ENCODE measurements around the gene PTMS. TPM values are rescaled to one million over a fixed set of nuclear protein-coding genes. Genes with fewer than 3 reads are reported as not detected.
A peak's percentile ranks its signal among the peaks of the same experiment; 100 is the strongest.

PTMS gene
- total and polyA plus RNA-seq, 9 of the 15 experiments (the other 6 are each of a cell fraction or from before 2014, with no cell fraction given): 5.1 to 287 (median 78.5) TPM

DNA sequence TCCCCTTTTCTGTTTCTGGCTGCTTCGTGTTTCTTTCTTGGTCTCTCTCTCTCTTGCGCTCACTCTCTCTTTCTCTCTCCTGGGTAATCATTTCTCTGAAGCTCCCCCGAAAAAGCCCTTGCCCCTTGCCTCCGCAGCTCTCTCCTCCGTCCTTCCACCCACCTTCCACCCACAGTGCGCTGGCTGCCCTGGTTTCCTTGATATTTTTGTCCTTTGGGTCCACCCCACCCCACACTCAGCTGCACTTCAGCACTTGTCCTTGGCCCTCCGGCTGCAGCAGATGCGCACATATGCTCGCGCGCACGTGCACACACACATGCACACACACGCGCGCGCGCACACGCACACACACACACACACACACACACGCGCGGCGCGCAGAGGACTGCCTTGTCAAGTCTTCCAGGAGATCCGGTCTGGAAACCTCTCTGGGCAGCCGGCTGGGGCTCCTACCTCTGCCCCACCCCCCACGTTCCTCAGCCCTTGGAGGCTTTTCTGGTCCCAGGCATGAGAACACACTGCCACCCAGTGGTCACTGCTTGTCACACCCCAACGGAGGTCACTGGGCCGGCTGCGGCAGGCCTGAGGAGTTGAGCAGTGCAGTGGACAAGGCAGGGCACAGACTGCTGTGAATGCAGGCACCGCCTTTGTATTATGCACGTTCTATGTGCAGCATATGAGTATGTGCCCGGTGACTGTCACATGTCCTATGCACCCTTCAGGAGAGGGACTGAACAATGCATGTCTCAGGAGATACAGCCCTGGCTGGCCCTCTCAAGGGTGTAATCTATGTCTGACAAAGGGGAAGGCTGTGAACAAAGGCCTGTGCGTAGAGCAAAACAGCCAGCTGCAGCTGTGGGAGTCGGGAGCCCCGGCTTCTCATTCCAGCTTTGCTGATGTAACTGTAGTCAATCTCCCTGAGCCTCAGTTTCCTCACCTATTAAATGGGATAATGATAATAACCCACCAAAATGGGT lies 12.7 kb downstream of the PTMS start (continued):
- TF ChIP-seq, protein P1, sequence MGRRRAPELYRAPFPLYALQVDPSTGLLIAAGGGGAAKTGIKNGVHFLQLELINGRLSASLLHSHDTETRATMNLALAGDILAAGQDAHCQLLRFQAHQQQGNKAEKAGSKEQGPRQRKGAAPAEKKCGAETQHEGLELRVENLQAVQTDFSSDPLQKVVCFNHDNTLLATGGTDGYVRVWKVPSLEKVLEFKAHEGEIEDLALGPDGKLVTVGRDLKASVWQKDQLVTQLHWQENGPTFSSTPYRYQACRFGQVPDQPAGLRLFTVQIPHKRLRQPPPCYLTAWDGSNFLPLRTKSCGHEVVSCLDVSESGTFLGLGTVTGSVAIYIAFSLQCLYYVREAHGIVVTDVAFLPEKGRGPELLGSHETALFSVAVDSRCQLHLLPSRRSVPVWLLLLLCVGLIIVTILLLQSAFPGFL (CRISPR knock-in tag; IDR thresholded peaks at IDR 0.05): no peak
- TF ChIP-seq HNRNPH1 (optimal IDR thresholded peaks at IDR 0.05; ENCODE audit: low read depth, low read length) (no peak), ZNF41 (CRISPR knock-in tag; conservative IDR thresholded peaks at IDR 0.05) (no peak), ZNF384 (IDR thresholded peaks at IDR 0.05; ENCODE audit: low read depth, low read length) (no peak), MAZ (CRISPR knock-in tag; conservative IDR thresholded peaks at IDR 0.05 in 1 of 2, IDR thresholded peaks at IDR 0.05 in 1 of 2) (peak; percentile 66 to 81), CC2D1A (IDR thresholded peaks at IDR 0.05) (peak; percentile 69), MTA2 (IDR thresholded peaks at IDR 0.05; ENCODE audit: low read depth) (0 out of 2 replicates have a peak, but pooled peaks have one; percentile 43), ZNF282 (CRISPR knock-in tag; IDR thresholded peaks at IDR 0.05) (no peak), MCM3 (IDR thresholded peaks at IDR 0.05) (no peak), SREBF2 (CRISPR knock-in tag; IDR thresholded peaks at IDR 0.05) (no peak), RB1 (IDR thresholded peaks at IDR 0.05; ENCODE audit: low read depth) (peak; percentile 73; the same call in 1 of the 2 replicates), ZBTB17 (CRISPR knock-in tag; IDR thresholded peaks at IDR 0.05) (no peak; the same call in 1 of the 2 replicates), XRCC3 (IDR thresholded peaks at IDR 0.05) (no peak), SMARCE1 (IDR thresholded peaks at IDR 0.05) (peak; percentile 72), TEAD4 (IDR thresholded peaks at IDR 0.05; ENCODE audit: low read length) (no peak; the same call in 1 of the 2 replicates), TEAD4 (CRISPR knock-in tag; IDR thresholded peaks at IDR 0.05; ENCODE audit: borderline replicate concordance) (no peak), EZH2 (IDR thresholded peaks at IDR 0.05; ENCODE audit: borderline replicate concordance, low read depth, low read length) (no peak), CBX2 (IDR thresholded peaks at IDR 0.05; ENCODE audit: insufficient read depth, low read length, poor library complexity, severe bottlenecking) (no peak), ETV6 (IDR thresholded peaks at IDR 0.05; ENCODE audit: borderline replicate concordance in 1 of 2, low read depth in 2 of 2, low read length in 1 of 2) (no peak), ETV6 (CRISPR knock-in tag; IDR thresholded peaks at IDR 0.05; ENCODE audit: borderline replicate concordance) (no peak)
- TF ChIP-seq, protein P2, sequence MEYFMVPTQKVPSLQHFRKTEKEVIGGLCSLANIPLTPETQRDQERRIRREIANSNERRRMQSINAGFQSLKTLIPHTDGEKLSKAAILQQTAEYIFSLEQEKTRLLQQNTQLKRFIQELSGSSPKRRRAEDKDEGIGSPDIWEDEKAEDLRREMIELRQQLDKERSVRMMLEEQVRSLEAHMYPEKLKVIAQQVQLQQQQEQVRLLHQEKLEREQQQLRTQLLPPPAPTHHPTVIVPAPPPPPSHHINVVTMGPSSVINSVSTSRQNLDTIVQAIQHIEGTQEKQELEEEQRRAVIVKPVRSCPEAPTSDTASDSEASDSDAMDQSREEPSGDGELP (CRISPR knock-in tag; IDR thresholded peaks at IDR 0.05; ENCODE audit: borderline replicate concordance): peak; percentile 85
- TF ChIP-seq, protein P3, sequence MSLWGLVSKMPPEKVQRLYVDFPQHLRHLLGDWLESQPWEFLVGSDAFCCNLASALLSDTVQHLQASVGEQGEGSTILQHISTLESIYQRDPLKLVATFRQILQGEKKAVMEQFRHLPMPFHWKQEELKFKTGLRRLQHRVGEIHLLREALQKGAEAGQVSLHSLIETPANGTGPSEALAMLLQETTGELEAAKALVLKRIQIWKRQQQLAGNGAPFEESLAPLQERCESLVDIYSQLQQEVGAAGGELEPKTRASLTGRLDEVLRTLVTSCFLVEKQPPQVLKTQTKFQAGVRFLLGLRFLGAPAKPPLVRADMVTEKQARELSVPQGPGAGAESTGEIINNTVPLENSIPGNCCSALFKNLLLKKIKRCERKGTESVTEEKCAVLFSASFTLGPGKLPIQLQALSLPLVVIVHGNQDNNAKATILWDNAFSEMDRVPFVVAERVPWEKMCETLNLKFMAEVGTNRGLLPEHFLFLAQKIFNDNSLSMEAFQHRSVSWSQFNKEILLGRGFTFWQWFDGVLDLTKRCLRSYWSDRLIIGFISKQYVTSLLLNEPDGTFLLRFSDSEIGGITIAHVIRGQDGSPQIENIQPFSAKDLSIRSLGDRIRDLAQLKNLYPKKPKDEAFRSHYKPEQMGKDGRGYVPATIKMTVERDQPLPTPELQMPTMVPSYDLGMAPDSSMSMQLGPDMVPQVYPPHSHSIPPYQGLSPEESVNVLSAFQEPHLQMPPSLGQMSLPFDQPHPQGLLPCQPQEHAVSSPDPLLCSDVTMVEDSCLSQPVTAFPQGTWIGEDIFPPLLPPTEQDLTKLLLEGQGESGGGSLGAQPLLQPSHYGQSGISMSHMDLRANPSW (CRISPR knock-in tag; IDR thresholded peaks at IDR 0.05): no peak

Data from K562 (cell line).